Measurements from ENCODE around the gene ANXA5.

- TF ChIP-seq, protein P1, sequence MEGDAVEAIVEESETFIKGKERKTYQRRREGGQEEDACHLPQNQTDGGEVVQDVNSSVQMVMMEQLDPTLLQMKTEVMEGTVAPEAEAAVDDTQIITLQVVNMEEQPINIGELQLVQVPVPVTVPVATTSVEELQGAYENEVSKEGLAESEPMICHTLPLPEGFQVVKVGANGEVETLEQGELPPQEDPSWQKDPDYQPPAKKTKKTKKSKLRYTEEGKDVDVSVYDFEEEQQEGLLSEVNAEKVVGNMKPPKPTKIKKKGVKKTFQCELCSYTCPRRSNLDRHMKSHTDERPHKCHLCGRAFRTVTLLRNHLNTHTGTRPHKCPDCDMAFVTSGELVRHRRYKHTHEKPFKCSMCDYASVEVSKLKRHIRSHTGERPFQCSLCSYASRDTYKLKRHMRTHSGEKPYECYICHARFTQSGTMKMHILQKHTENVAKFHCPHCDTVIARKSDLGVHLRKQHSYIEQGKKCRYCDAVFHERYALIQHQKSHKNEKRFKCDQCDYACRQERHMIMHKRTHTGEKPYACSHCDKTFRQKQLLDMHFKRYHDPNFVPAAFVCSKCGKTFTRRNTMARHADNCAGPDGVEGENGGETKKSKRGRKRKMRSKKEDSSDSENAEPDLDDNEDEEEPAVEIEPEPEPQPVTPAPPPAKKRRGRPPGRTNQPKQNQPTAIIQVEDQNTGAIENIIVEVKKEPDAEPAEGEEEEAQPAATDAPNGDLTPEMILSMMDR (IDR thresholded peaks at IDR 0.05), result no peak
- TF ChIP-seq POLR2A (IDR thresholded peaks at IDR 0.05) (no peak), EP300 (IDR thresholded peaks at IDR 0.05) (no peak)
Observed at GRCh38 chr4:121711263-121712000, 14.7 kb upstream of the ANXA5 start.

Data from suprapubic skin (tissue), 3 donors.